ENCODE measurements around the gene PRDM8.

Gene PRDM8

GRCh38 chr4:80188457-80188800, 8.9 kb upstream of the PRDM8 start:
- no peak overlapping the region for H3K4me3 ChIP-seq (ENCODE audit: low read depth, low read length)
- no peak for TF ChIP-seq CTCF (IDR thresholded peaks at IDR 0.05; ENCODE audit: insufficient read depth, low read depth, low read length, missing control alignments)
- no peak for DNase-seq (ENCODE audit: low read depth)

GRCh38 chr4:80188801-80189458, 8.4 kb upstream of the PRDM8 start:
- TF ChIP-seq CTCF (IDR thresholded peaks at IDR 0.05; ENCODE audit: insufficient read depth, low read depth, low read length, missing control alignments), result no peak
- H3K4me3 ChIP-seq (ENCODE audit: low read depth, low read length), result no peak overlapping the region
- DNase-seq (ENCODE audit: low read depth), result no peak

- H3K4me3 ChIP-seq (ENCODE audit: low read depth, low read length), result no peak overlapping the region
- no peak for TF ChIP-seq CTCF (IDR thresholded peaks at IDR 0.05; ENCODE audit: insufficient read depth, low read depth, low read length, missing control alignments)
- no peak for DNase-seq (ENCODE audit: low read depth)
These were observed 7.7 kb upstream of the PRDM8 start for GRCh38 chr4:80189581-80189955.

GRCh38 chr4:80189956-80190677, 7.2 kb upstream of the PRDM8 start:
- H3K4me3 ChIP-seq (ENCODE audit: low read depth, low read length), result no peak overlapping the region
- no peak for DNase-seq (ENCODE audit: low read depth)
- no peak for TF ChIP-seq CTCF (IDR thresholded peaks at IDR 0.05; ENCODE audit: insufficient read depth, low read depth, low read length, missing control alignments)

- H3K4me3 ChIP-seq (ENCODE audit: low read depth, low read length), result no peak overlapping the region
- no peak for DNase-seq (ENCODE audit: low read depth)
- TF ChIP-seq CTCF (IDR thresholded peaks at IDR 0.05; ENCODE audit: insufficient read depth, low read depth, low read length, missing control alignments), result no peak
These were observed 4.9 kb upstream of the PRDM8 start for GRCh38 chr4:80192252-80192866.

- H3K4me3 ChIP-seq (ENCODE audit: low read depth, low read length), result no peak overlapping the region
- no peak for TF ChIP-seq CTCF (IDR thresholded peaks at IDR 0.05; ENCODE audit: insufficient read depth, low read depth, low read length, missing control alignments)
- no peak for DNase-seq (ENCODE audit: low read depth)
These were observed 4.4 kb upstream of the PRDM8 start for GRCh38 chr4:80192937-80193336.
